ENCODE data around the gene CKAP5. TPM values are rescaled to one million over a fixed set of nuclear protein-coding genes. Genes with fewer than 3 reads are reported as not detected.

The CKAP5 gene
- total and polyA plus RNA-seq, 5 donors = 20.6 to 66.8 (median 63.7) TPM

DNA sequence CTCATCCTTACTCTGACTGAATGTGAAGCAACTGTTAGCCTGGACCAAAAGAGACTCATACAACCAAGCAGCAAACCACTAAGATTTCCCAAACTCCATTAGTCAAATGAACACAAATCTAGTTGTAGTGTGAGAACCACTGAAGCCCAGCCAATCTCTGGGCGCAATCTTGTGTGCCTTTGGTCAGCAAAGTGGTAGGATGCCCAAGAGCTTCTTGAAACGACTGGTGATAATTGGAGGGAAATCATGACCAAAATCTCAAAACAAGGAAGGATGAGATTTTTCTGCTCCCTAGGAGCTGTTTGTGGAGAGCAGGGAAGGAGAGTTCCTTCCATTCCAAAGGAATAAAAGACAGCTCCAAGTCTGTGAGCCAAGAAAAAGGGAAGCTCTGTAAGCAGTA lies 103.0 kb downstream of the CKAP5 start:
- 92% methylated on average over 2 of the region's 2 CpGs for WGBS
- ATAC-seq = no peak
- no peaks in the 10 kb centered on the region for H3K4me1 ChIP-seq (ENCODE audit: control insufficient read depth, insufficient read depth, low read length)
- H3K27ac ChIP-seq (ENCODE audit: low read length) = no peak overlapping the region
- no peak overlapping the region for H3K4me3 ChIP-seq (ENCODE audit: low read length)
- no peak for DNase-seq
- intact Hi-C loops (cut with DNase I) = no loop called here
- no peaks in the 10 kb centered on the region for H3K27me3 ChIP-seq (ENCODE audit: control insufficient read depth, insufficient read depth)
- H3K9me3 ChIP-seq (ENCODE audit: control insufficient read depth, low read length) = no peaks in the 10 kb centered on the region

DNA sequence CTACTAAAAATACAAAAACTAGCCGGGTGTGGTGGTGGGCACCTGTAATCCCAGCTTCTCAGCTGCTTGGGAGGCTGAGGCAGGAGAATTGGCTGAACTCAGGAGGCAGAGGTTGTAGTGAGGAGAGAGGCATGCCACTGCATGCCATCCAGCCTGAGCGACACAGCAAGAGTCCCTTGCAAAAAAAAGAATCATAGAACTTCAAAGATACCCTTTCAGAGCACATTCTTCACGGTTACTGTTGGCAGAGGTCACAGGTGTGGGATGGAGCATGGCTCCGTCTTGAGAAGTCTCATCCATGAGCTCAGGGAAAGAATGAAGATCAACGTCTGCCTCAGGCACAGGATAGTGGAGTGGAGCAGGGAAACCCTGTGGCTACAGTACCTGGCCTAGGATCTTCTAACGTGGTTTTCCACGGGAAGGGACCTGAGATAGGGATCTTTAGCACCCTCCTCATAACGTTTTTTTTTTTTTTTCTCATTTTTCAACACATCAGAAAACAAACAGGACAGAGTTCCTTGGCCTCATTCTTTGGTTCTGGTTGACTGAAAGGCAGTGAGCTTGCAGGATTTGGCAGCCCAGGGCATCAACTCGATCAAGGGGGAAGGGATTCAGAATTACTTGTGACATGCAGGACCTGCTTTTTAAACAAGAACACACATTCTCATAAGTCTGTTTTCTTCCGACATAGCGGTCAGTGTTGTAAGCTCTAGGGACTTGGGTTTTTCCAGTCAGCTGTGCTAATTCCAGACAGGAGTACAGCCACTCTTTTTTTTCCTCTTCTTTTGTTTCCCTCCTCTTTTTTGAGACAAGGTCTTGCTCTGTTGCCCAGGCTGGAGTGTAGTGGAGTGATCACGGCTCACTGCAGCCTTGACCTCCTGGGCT lies 104.2 kb downstream of the CKAP5 start:
- no peak for ATAC-seq
- intact Hi-C loops (cut with DNase I) = no loop called here
- H3K27ac ChIP-seq (ENCODE audit: low read length) = no peak overlapping the region

DNA sequence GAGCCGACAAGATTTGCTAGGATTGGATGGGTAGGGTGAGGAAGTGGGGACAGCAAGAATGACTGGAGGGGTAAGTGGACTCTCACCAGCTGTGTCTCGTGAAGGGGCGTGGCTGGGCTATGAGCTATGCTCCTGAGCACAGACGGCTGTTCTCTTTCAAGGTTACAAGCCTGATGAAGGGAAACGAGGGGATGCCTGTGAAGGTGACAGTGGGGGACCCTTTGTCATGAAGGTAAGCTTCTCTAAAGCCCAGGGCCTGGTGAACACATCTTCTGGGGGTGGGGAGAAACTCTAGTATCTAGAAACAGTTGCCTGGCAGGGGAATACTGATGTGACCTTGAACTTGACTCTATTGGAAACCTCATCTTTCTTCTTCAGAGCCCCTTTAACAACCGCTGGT lies 107.2 kb downstream of the CKAP5 start:
- 76% methylated on average over 6 of the region's 6 CpGs for WGBS
- ATAC-seq = no peak
- intact Hi-C loops (cut with DNase I) = no loop called here
- H3K27ac ChIP-seq (ENCODE audit: low read length) = no peak overlapping the region
- H3K9me3 ChIP-seq (ENCODE audit: control insufficient read depth, low read length) = no peaks in the 10 kb centered on the region
- no peaks in the 10 kb centered on the region for H3K4me1 ChIP-seq (ENCODE audit: control insufficient read depth, insufficient read depth, low read length)
- no peaks in the 10 kb centered on the region for H3K27me3 ChIP-seq (ENCODE audit: control insufficient read depth, insufficient read depth)
- no peak overlapping the region for H3K4me3 ChIP-seq (ENCODE audit: low read length)
- DNase-seq = no peak

More for the DNA sequence above, 104.2 kb downstream of the CKAP5 start:
- DNase-seq = no peak
- no peaks in the 10 kb centered on the region for H3K27me3 ChIP-seq (ENCODE audit: control insufficient read depth, insufficient read depth)
- H3K4me3 ChIP-seq (ENCODE audit: low read length) = no peak overlapping the region
- WGBS = 75% methylated on average over 12 of the region's 12 CpGs
- no peaks in the 10 kb centered on the region for H3K4me1 ChIP-seq (ENCODE audit: control insufficient read depth, insufficient read depth, low read length)
- no peaks in the 10 kb centered on the region for H3K9me3 ChIP-seq (ENCODE audit: control insufficient read depth, low read length)

DNA sequence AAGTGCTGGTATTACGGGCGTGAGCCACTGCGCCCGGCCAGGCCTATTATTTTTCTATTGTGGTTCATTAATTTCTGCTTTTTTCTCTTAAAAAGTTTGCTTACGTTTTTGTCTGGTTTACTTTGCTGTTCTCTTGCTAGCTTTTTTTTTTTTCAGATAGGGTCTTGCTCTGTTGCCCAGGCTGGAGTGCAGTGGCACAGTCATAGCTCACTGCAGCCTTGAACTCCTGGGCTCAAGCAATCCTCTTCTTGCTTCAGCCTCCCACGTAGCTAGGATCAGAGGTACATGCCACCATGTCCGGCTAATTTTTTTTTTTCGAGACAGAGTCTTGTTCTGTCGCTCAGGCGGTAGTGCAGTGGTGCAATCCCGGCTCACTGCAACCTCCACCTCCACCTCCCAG lies 108.4 kb downstream of the CKAP5 start:
- Histone ChIP-seq H3K27ac (ENCODE audit: low read length) (no peak overlapping the region), H3K4me1 (ENCODE audit: control insufficient read depth, insufficient read depth, low read length) (no peaks in the 10 kb centered on the region), H3K9me3 (ENCODE audit: control insufficient read depth, low read length) (no peaks in the 10 kb centered on the region), H3K27me3 (ENCODE audit: control insufficient read depth, insufficient read depth) (no peaks in the 10 kb centered on the region), H3K4me3 (ENCODE audit: low read length) (no peak overlapping the region)
- 93% methylated on average over 11 of the region's 11 CpGs for WGBS
- ATAC-seq = no peak
- intact Hi-C loops (cut with DNase I) = no loop called here
- DNase-seq = no peak

DNA sequence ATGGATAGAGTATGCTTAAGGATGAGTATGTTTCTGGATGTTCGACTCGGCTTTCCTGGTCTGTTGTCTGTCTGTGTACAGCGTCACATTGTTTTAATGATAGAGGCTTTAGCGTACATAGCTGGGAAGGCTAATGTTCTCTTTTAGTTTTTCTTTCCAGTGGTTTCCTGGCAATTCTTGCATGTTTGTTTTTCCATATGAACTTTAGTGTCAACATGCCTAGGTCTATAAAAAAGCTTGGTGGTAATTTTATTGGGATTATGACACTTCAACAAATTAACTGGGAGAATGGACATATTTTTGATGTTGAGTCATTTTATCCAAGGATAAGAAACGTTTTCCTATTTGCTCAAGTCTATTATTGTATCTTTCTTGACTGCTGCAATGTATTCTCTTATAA lies 109.5 kb downstream of the CKAP5 start:
- WGBS = 63% methylated on average over 5 of the region's 5 CpGs
- no peaks in the 10 kb centered on the region for H3K9me3 ChIP-seq (ENCODE audit: control insufficient read depth, low read length)
- ATAC-seq (no peak), DNase-seq (no peak)
- H3K27me3 ChIP-seq (ENCODE audit: control insufficient read depth, insufficient read depth) = no peaks in the 10 kb centered on the region
- intact Hi-C loops (cut with DNase I) = no loop called here
- no peak overlapping the region for H3K27ac ChIP-seq (ENCODE audit: low read length)
- no peaks in the 10 kb centered on the region for H3K4me1 ChIP-seq (ENCODE audit: control insufficient read depth, insufficient read depth, low read length)
- H3K4me3 ChIP-seq (ENCODE audit: low read length) = no peak overlapping the region

DNA sequence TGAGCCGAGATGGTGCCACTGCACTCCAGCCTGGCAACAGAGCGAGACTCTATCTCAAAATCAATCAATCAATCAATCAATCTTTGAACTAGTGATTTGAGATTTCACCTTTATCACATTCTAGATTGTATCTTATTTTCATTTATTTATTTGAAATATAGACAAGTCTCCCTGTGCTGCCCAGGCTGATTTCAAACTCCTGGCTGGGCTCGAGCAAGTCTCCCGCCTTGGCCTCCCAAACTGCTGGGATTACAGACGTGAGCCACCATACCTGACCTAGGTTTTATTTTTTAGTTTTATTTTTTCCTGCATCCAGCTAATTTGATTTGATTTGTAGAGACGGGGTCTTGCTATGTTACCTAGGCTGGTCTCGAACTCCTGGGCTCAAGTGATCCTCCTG lies 109.9 kb downstream of the CKAP5 start:
- Histone ChIP-seq H3K27me3 (ENCODE audit: control insufficient read depth, insufficient read depth) (no peaks in the 10 kb centered on the region), H3K27ac (ENCODE audit: low read length) (no peak overlapping the region), H3K9me3 (ENCODE audit: control insufficient read depth, low read length) (no peaks in the 10 kb centered on the region), H3K4me1 (ENCODE audit: control insufficient read depth, insufficient read depth, low read length) (no peaks in the 10 kb centered on the region), H3K4me3 (ENCODE audit: low read length) (no peak overlapping the region)
- ATAC-seq (no peak), DNase-seq (no peak)
- intact Hi-C loops (cut with DNase I) = no loop called here
- 92% methylated on average over 7 of the region's 7 CpGs for WGBS

DNA sequence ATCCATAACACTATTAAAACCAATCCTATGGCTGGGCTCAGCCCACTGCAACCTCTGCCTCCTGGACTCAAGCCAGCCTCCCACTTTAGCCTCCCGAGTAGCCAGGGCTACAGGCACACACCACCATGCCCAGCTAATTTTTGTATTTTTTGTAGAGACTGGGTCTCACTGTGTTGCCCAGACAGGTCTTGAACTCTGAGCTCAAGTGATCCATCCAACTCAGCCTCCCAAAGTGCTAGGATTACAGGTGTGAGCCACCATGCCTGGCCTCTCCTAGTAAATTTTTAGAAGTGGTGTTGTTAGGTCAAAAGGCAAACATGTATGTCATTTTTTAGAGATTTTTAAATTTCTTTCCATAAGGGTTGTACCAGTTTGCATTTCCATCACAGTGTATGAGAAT lies 112.8 kb downstream of the CKAP5 start:
- H3K9me3 ChIP-seq (ENCODE audit: control insufficient read depth, low read length) = no peaks in the 10 kb centered on the region
- ATAC-seq (no peak), DNase-seq (no peak)
- H3K4me3 ChIP-seq (ENCODE audit: low read length) = no peak overlapping the region
- WGBS = 85% methylated on average over 1 of the region's 1 CpG
- intact Hi-C loops (cut with DNase I) = no loop called here
- H3K4me1 ChIP-seq (ENCODE audit: control insufficient read depth, insufficient read depth, low read length) = no peaks in the 10 kb centered on the region
- H3K27ac ChIP-seq (ENCODE audit: low read length) = no peak overlapping the region
- H3K27me3 ChIP-seq (ENCODE audit: control insufficient read depth, insufficient read depth) = no peaks in the 10 kb centered on the region

DNA sequence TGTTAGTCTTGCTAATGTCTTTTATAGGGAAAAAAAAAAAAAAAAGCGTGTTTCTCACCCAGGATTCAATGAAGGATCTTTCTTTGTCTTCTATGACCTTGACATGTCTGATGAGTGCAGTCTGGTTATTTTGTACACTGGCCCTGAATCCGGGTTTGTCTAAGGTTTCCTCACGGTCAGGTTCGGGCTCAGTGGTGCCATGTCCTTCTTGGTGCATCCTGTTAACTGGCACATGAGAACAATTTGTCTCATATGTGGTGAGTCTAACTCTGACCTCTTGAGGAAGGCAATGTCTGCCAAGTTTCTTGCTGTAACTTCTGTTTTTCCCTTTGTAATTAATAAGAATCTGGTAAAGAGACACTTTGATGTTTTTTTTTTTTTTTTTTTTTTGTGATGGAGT lies 114.5 kb downstream of the CKAP5 start:
- Histone ChIP-seq H3K9me3 (ENCODE audit: control insufficient read depth, low read length) (no peaks in the 10 kb centered on the region), H3K27ac (ENCODE audit: low read length) (no peak overlapping the region), H3K4me1 (ENCODE audit: control insufficient read depth, insufficient read depth, low read length) (no peaks in the 10 kb centered on the region), H3K4me3 (ENCODE audit: low read length) (no peak overlapping the region), H3K27me3 (ENCODE audit: control insufficient read depth, insufficient read depth) (no peaks in the 10 kb centered on the region)
- DNase-seq (no peak), ATAC-seq (no peak)
- 89% methylated on average over 4 of the region's 4 CpGs for WGBS
- intact Hi-C loops (cut with DNase I) = no loop called here

DNA sequence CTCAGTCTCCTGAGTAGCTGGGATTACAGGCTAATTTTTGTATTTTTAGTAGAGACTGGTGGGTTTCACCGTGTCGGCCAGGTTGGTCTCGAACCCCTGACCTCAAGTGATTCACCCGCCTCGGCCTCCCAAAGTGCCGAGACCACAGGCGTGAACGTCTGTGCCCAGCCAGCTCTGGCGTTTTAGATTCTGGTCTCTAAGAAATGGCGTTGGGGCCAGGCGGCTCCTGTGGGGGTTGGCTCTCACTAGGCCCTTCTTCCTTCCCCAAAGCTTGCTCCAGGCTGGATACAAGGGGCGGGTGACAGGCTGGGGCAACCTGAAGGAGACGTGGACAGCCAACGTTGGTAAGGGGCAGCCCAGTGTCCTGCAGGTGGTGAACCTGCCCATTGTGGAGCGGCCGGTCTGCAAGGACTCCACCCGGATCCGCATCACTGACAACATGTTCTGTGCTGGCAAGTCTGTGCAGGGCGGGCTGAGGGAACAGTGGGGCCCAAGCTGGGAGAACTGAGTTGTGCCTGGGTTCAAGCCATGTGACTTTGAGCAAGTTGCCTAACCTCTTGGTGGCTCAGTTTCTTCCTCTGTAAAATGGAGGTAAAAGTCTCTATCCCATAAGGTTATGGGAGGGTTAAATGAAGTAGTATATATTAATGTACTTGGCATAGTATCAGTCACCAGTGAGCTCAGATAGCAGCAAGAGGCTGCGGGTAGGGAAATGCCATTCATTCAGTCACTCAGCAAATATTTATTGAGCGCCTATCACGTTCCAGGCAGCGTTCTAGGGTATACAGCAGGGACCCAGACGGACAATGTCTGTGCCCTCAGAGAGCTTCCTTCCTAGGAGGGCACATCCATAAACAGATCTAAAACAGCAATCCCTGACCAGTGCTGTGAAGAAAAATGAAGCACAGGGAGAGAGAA lies 116.7 kb downstream of the CKAP5 start:
- H3K27ac ChIP-seq (ENCODE audit: low read length) = no peak overlapping the region
- DNase-seq (no peak), ATAC-seq (no peak)
- no peak overlapping the region for H3K4me3 ChIP-seq (ENCODE audit: low read length)
- intact Hi-C loops (cut with DNase I) = no loop called here
- H3K4me1 ChIP-seq (ENCODE audit: control insufficient read depth, insufficient read depth, low read length) = no peaks in the 10 kb centered on the region
- H3K9me3 ChIP-seq (ENCODE audit: control insufficient read depth, low read length) = no peaks in the 10 kb centered on the region
- 80% methylated on average over 24 of the region's 24 CpGs for WGBS
- H3K27me3 ChIP-seq (ENCODE audit: control insufficient read depth, insufficient read depth) = no peaks in the 10 kb centered on the region

DNA sequence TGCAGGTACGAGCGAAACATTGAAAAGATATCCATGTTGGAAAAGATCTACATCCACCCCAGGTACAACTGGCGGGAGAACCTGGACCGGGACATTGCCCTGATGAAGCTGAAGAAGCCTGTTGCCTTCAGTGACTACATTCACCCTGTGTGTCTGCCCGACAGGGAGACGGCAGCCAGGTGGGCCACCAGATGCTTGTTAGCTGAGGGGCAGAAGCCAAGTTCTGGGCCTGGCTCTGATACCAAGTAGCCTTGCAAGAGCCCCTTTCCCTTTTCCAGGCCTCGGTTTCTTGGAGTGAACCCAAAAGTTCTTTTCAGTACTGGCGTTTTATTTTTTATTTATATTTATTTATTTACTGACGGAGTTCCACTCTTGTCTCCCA lies 117.4 kb downstream of the CKAP5 start:
- intact Hi-C loops (cut with DNase I) = no loop called here
- H3K4me1 ChIP-seq (ENCODE audit: control insufficient read depth, insufficient read depth, low read length) = no peaks in the 10 kb centered on the region
- DNase-seq (no peak), ATAC-seq (no peak)
- H3K27me3 ChIP-seq (ENCODE audit: control insufficient read depth, insufficient read depth) = no peaks in the 10 kb centered on the region
- H3K27ac ChIP-seq (ENCODE audit: low read length) = no peak overlapping the region
- H3K9me3 ChIP-seq (ENCODE audit: control insufficient read depth, low read length) = no peaks in the 10 kb centered on the region
- WGBS = 84% methylated on average over 9 of the region's 9 CpGs
- H3K4me3 ChIP-seq (ENCODE audit: low read length) = no peak overlapping the region

DNA sequence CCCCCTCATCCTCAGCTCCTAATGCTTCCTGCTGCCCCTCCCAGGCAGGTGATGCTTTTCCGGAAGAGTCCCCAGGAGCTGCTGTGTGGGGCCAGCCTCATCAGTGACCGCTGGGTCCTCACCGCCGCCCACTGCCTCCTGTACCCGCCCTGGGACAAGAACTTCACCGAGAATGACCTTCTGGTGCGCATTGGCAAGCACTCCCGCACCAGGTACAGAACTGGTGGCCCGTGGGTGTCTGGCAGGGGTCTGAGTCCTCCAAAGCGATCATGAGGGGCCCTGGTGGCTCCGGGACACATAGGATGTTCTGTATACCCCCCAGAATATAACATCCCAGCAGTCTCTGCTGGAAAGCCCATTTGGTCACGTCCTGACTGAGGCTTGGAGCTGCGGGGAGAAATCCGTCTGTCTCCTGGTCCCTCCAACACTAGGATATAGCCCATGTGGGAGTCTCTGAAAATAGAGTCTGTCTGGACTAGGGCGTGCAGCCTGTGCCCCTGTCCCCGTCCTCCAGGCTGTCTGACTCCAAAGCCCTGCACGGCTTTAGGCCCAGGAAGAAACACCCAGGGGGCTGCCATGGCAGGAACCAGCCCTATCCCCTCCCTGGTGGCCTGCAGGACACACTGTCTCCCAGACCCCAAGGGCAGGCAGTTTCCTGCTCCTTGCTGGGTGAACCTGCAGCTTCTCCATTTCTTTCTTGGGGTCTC lies 118.0 kb downstream of the CKAP5 start:
- ATAC-seq = no peak
- H3K27ac ChIP-seq (ENCODE audit: low read length) = no peak overlapping the region
- no peaks in the 10 kb centered on the region for H3K4me1 ChIP-seq (ENCODE audit: control insufficient read depth, insufficient read depth, low read length)
- no peaks in the 10 kb centered on the region for H3K27me3 ChIP-seq (ENCODE audit: control insufficient read depth, insufficient read depth)
- 84% methylated on average over 17 of the region's 17 CpGs for WGBS
- DNase-seq = no peak
- intact Hi-C loops (cut with DNase I) = no loop called here
- no peaks in the 10 kb centered on the region for H3K9me3 ChIP-seq (ENCODE audit: control insufficient read depth, low read length)
- H3K4me3 ChIP-seq (ENCODE audit: low read length) = no peak overlapping the region
